Karpas-422 (cell line): ENCODE results near the gene TMEM135. TPM values are rescaled to one million over a fixed set of nuclear protein-coding genes. Genes with fewer than 3 reads are reported as not detected.
"Not testable (repeated sequence)": the region's sequence is repeated elsewhere in the genome, so short reads cannot be mapped to it uniquely, and the experiment has no call there.

Experiments
- DNase-seq: peaks from one replicate; pipeline ENCODE4 v3.0.0-alpha.2; 2015
- H2AFZ ChIP-seq: fragments of 200-600 bp; sonication (generic); 2 replicates; pipeline ENCODE4 v1.6.1; 2014; ENCODE audit warnings: antibody characterized with exemption, low read length, mixed read lengths
- H3K27ac ChIP-seq: fragments of 200-600 bp; sonication (generic); 2 replicates; pipeline ENCODE4 v1.5.1; 2014; ENCODE audit warnings: mild to moderate bottlenecking, low read length, moderate library complexity
- H3K27me3 ChIP-seq: fragments of 200-600 bp; sonication (generic); 2 replicates; pipeline ENCODE4 v1.6.1; 2014; ENCODE audit warnings: low read length, mixed read lengths
- H3K36me3 ChIP-seq: fragments of 200-600 bp; sonication (generic); 2 replicates; pipeline ENCODE4 v1.6.1; 2014; ENCODE audit warnings: low read length, mixed read lengths; ENCODE audit not compliant: insufficient read depth
- H3K4me1 ChIP-seq: fragments of 200-600 bp; sonication (generic); 2 replicates; pipeline ENCODE4 v1.6.1; 2014; ENCODE audit warnings: mild to moderate bottlenecking, low read length, mixed read lengths
- H3K4me2 ChIP-seq: fragments of 200-600 bp; sonication (generic); 2 replicates; pipeline ENCODE4 v1.6.1; 2014; ENCODE audit warnings: low read length, low read depth, mild to moderate bottlenecking; ENCODE audit not compliant: poor library complexity, severe bottlenecking
- H3K4me3 ChIP-seq: fragments of 200-600 bp; sonication (generic); 2 replicates; pipeline ENCODE4 v1.5.1; 2014; ENCODE audit warnings: mild to moderate bottlenecking, antibody characterized with exemption, low read length, mixed read lengths
- H3K79me2 ChIP-seq: fragments of 200-600 bp; sonication (generic); 2 replicates; pipeline ENCODE4 v1.6.1; 2014; ENCODE audit warnings: mild to moderate bottlenecking, low read length, mixed read lengths
- H3K9ac ChIP-seq: fragments of 200-600 bp; sonication (generic); 2 replicates; pipeline ENCODE4 v1.6.0; 2014; ENCODE audit warnings: low read length
- H3K9me2 ChIP-seq: fragments of 200-600 bp; sonication (generic), shearing (Covaris generic); replicated peaks from 2 replicates; pipeline ENCODE4 v1.6.0; 2014; ENCODE audit warnings: mild to moderate bottlenecking, low read length, moderate library complexity; ENCODE audit not compliant: insufficient read depth
- H3K9me3 ChIP-seq: fragments of 300-700, 200-600 bp; sonication (generic); 2 replicates; pipeline ENCODE4 v1.6.1; 2014; ENCODE audit warnings: low read length, mixed read lengths
- H4K20me1 ChIP-seq: fragments of 200-600 bp; sonication (generic); 2 replicates; pipeline ENCODE4 v1.6.1; 2014; ENCODE audit warnings: mild to moderate bottlenecking, antibody characterized with exemption, low read length, low read depth; ENCODE audit not compliant: insufficient read depth
- total RNA-seq: library from RNA; depleted of rRNA; stranded (reverse); fragments of >200 nt; shearing (Covaris generic); gene quantifications from 2 replicates; pipeline ENCODE4 v1.2.3, GENCODE V29; 2014; ENCODE audit warnings: low replicate concordance

Gene TMEM135
- total RNA-seq, 1 experiment from 2014 or later = 228 TPM

GRCh38 chr11:87156970-87157369 lies 119.2 kb downstream of the TMEM135 start:
- Histone ChIP-seq H2AFZ (no peak overlapping the region), H3K27ac (no peak overlapping the region), H4K20me1 (no peaks in the 10 kb centered on the region), H3K9me3 (0 out of 2 replicates have a peak, but pooled peaks cover 2% of the 10 kb centered on the region), H3K4me2 (no peak overlapping the region), H3K4me3 (no peak overlapping the region), H3K4me1 (peaks cover 29% of the 10 kb centered on the region), H3K27me3 (no peaks in the 10 kb centered on the region), H3K9ac (no peak overlapping the region), H3K9me2 (no peaks in the 10 kb centered on the region), H3K36me3 (peaks cover 7% of the 10 kb centered on the region), H3K79me2 (peaks cover 94% of the 10 kb centered on the region)
- no peak for DNase-seq

DNA sequence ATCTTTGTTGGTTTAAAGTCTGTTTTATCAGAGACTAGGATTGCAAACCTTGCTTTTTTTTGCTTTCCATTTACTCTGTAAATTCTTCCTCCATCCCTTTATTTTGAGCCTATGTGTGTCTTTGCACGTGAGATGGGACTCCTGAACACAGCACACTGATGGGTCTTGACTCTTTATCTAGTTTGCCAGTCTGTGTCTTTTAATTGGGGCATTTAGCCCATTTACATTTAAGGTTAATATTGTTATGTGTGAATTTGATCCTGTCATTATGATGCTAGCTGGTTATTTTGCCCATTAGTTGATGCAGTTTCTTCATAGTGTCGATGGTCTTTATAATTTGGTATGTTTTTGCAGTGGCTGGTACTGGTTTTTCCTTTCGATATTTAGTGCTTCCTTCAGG lies 131.3 kb downstream of the TMEM135 start:
- not testable (repeated sequence) for H3K4me2 ChIP-seq, H3K9ac ChIP-seq, H3K27ac ChIP-seq, DNase-seq, H3K9me2 ChIP-seq, H3K4me1 ChIP-seq, H3K27me3 ChIP-seq, H4K20me1 ChIP-seq, H3K36me3 ChIP-seq, H2AFZ ChIP-seq, H3K9me3 ChIP-seq, H3K4me3 ChIP-seq
- peaks cover 80% of the 10 kb centered on the region for H3K79me2 ChIP-seq

GRCh38 chr11:87173185-87174039 lies 135.7 kb downstream of the TMEM135 start:
- peaks cover 5% of the 10 kb centered on the region; the same call in 1 of the 2 replicates for H3K4me1 ChIP-seq
- no peak overlapping the region for H3K9ac ChIP-seq
- no peaks in the 10 kb centered on the region for H3K9me2 ChIP-seq
- H3K4me3 ChIP-seq = no peak overlapping the region
- peaks cover 96% of the 10 kb centered on the region for H3K79me2 ChIP-seq
- no peaks in the 10 kb centered on the region for H3K27me3 ChIP-seq
- H3K9me3 ChIP-seq = no peaks in the 10 kb centered on the region; the same call in 1 of the 2 replicates
- H4K20me1 ChIP-seq = no peaks in the 10 kb centered on the region
- no peak for DNase-seq
- H3K27ac ChIP-seq = no peak overlapping the region
- H3K36me3 ChIP-seq = peaks cover 29% of the 10 kb centered on the region
- no peak overlapping the region for H2AFZ ChIP-seq
- H3K4me2 ChIP-seq = no peak overlapping the region

DNA sequence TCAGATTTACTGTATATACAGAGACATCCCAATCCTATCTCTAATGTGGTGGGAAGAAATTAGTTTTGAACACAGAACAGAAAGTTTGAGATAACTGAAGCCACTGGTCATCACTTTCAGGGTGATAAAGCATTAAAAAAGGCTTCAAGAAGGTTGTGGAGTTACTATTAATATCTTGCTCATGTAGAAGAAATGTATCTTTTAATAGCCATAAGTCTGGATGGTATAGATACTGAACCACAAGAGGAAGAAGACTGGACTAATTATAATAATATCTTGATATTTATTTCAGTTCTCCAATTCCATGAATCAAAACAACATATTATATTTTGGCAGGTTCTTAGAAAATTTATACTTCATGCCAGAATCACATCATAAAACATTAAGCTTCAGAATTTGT lies 137.1 kb downstream of the TMEM135 start:
- Histone ChIP-seq H3K4me2 (no peak overlapping the region), H3K9me2 (no peaks in the 10 kb centered on the region), H3K4me1 (peaks cover 5% of the 10 kb centered on the region; the same call in 1 of the 2 replicates), H3K27me3 (no peaks in the 10 kb centered on the region), H4K20me1 (no peaks in the 10 kb centered on the region), H3K36me3 (peaks cover 34% of the 10 kb centered on the region), H2AFZ (no peak overlapping the region), H3K79me2 (peaks cover 96% of the 10 kb centered on the region), H3K9ac (no peak overlapping the region), H3K4me3 (no peak overlapping the region), H3K9me3 (no peaks in the 10 kb centered on the region; the same call in 1 of the 2 replicates), H3K27ac (no peak overlapping the region)
- no peak for DNase-seq

- DNase-seq = no peak
- no peak overlapping the region for H3K4me2 ChIP-seq
- peaks cover 34% of the 10 kb centered on the region for H3K36me3 ChIP-seq
- H3K9me3 ChIP-seq = no peaks in the 10 kb centered on the region; the same call in 1 of the 2 replicates
- no peak overlapping the region for H3K9ac ChIP-seq
- no peaks in the 10 kb centered on the region for H3K27me3 ChIP-seq
- H2AFZ ChIP-seq = no peak overlapping the region
- H3K27ac ChIP-seq = no peak overlapping the region
- H3K4me3 ChIP-seq = no peak overlapping the region
- peaks cover 5% of the 10 kb centered on the region; the same call in 1 of the 2 replicates for H3K4me1 ChIP-seq
- no peaks in the 10 kb centered on the region for H3K9me2 ChIP-seq
- no peaks in the 10 kb centered on the region for H4K20me1 ChIP-seq
- H3K79me2 ChIP-seq = peaks cover 95% of the 10 kb centered on the region
Measured at GRCh38 chr11:87176044-87176443, 138.3 kb downstream of the TMEM135 start.

GRCh38 chr11:87179621-87180020 lies 141.9 kb downstream of the TMEM135 start:
- Histone ChIP-seq H3K9me3 (no peaks in the 10 kb centered on the region; the same call in 1 of the 2 replicates), H3K4me2 (no peak overlapping the region), H4K20me1 (no peaks in the 10 kb centered on the region), H3K36me3 (peaks cover 29% of the 10 kb centered on the region), H3K9me2 (no peaks in the 10 kb centered on the region), H2AFZ (no peak overlapping the region), H3K4me1 (peaks cover 9% of the 10 kb centered on the region; the same call in 1 of the 2 replicates), H3K9ac (no peak overlapping the region), H3K79me2 (peaks cover 89% of the 10 kb centered on the region), H3K4me3 (no peak overlapping the region), H3K27ac (no peak overlapping the region), H3K27me3 (no peaks in the 10 kb centered on the region)
- no peak for DNase-seq

- H2AFZ ChIP-seq = no peak overlapping the region
- H3K27me3 ChIP-seq = no peaks in the 10 kb centered on the region
- no peak overlapping the region for H3K4me2 ChIP-seq
- no peaks in the 10 kb centered on the region for H3K9me2 ChIP-seq
- no peak for DNase-seq
- peaks cover 7% of the 10 kb centered on the region; the same call in 1 of the 2 replicates for H3K4me1 ChIP-seq
- peaks cover 88% of the 10 kb centered on the region for H3K79me2 ChIP-seq
- no peak overlapping the region for H3K27ac ChIP-seq
- H3K4me3 ChIP-seq = no peak overlapping the region
- no peaks in the 10 kb centered on the region for H4K20me1 ChIP-seq
- H3K9me3 ChIP-seq = no peaks in the 10 kb centered on the region; the same call in 1 of the 2 replicates
- H3K36me3 ChIP-seq = peaks cover 34% of the 10 kb centered on the region
- no peak overlapping the region for H3K9ac ChIP-seq
Measured at GRCh38 chr11:87180742-87181141, 143.0 kb downstream of the TMEM135 start.

DNA sequence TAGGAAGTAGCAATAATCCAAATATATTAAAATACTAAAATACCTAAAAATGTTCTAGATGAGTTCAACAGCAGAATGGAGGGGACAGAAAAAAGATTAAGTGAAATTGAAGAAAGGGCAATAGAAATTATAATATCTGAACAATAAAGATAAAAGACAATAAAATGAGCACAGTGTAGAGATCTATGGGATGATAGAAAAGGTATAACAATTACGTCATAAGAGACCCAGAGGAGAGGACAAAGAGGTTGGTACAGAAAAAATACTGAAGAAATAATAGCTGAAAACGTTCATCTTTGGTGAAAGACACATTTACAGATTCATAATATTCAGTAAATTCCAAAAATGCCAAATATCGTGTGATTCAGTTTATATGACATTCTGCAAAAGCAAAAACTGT lies 143.4 kb downstream of the TMEM135 start:
- H3K9ac ChIP-seq = no peak overlapping the region
- no peaks in the 10 kb centered on the region for H3K9me2 ChIP-seq
- no peaks in the 10 kb centered on the region for H4K20me1 ChIP-seq
- H3K36me3 ChIP-seq = peaks cover 33% of the 10 kb centered on the region
- H3K9me3 ChIP-seq = no peaks in the 10 kb centered on the region; the same call in 1 of the 2 replicates
- no peak overlapping the region for H2AFZ ChIP-seq
- peaks cover 88% of the 10 kb centered on the region for H3K79me2 ChIP-seq
- no peak overlapping the region for H3K27ac ChIP-seq
- no peak overlapping the region for H3K4me2 ChIP-seq
- DNase-seq = no peak
- peaks cover 7% of the 10 kb centered on the region; the same call in 1 of the 2 replicates for H3K4me1 ChIP-seq
- no peaks in the 10 kb centered on the region for H3K27me3 ChIP-seq
- no peak overlapping the region for H3K4me3 ChIP-seq
